Body of pancreas (tissue), 4 donors: ENCODE data around the gene RLBP1.

Source experiments
- POLR2A ChIP-seq, 3 donors: fragments of 450-650 bp; IDR thresholded peaks; one replicate each; pipeline ENCODE4 v1.6.1; 2016; ENCODE audit warnings: antibody characterized with exemption in 3 of 3, mild to moderate bottlenecking in 2 of 3
- TF ChIP-seq, protein P1 (sequence below), 7 experiments: fragments of 450-650 bp in 4 of 7; fragments of 200-600 bp in 3 of 7; sonication (generic) in 3 of 7; IDR thresholded peaks; one replicate each; pipeline ENCODE4 v1.5.1; 2016 to 2019; ENCODE audit warnings: antibody characterized with exemption in 7 of 7

DNA sequence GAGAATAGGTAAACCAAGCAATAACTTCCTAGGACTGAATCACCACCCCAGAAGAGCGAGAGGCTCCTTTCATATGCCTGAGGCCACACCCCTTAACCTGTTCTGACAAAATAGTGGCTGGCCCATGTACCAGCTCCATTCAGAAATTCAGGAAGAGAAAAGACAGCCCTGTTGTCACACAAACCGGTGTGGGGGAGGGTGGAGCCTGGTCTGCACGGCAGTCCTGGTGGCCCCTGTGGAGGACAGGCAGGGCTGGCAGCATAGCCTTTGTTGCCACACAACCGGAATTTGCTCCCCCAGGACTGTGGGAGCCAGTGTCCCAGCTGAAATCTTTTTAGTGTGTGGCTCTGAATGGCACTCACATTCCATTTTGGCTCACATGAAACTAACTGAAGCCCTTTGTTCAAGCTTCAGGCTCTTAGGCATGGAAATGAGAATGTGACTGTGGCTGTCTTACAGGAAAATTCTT, 23.8 kb downstream of the RLBP1 start:
- TF ChIP-seq, protein P1, sequence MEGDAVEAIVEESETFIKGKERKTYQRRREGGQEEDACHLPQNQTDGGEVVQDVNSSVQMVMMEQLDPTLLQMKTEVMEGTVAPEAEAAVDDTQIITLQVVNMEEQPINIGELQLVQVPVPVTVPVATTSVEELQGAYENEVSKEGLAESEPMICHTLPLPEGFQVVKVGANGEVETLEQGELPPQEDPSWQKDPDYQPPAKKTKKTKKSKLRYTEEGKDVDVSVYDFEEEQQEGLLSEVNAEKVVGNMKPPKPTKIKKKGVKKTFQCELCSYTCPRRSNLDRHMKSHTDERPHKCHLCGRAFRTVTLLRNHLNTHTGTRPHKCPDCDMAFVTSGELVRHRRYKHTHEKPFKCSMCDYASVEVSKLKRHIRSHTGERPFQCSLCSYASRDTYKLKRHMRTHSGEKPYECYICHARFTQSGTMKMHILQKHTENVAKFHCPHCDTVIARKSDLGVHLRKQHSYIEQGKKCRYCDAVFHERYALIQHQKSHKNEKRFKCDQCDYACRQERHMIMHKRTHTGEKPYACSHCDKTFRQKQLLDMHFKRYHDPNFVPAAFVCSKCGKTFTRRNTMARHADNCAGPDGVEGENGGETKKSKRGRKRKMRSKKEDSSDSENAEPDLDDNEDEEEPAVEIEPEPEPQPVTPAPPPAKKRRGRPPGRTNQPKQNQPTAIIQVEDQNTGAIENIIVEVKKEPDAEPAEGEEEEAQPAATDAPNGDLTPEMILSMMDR (IDR thresholded peaks at IDR 0.05), result no peak
- peak in 1 of 3 donors; percentile 27 for TF ChIP-seq POLR2A (IDR thresholded peaks at IDR 0.05)
